T-helper 9 cell (primary cell): ENCODE measurements around the gene LAGE3.

ENCODE experiments used
- DNase-seq: peaks from one replicate; pipeline ENCODE4 v3.0.0-alpha.2; 2020

The LAGE3 gene

DNA sequence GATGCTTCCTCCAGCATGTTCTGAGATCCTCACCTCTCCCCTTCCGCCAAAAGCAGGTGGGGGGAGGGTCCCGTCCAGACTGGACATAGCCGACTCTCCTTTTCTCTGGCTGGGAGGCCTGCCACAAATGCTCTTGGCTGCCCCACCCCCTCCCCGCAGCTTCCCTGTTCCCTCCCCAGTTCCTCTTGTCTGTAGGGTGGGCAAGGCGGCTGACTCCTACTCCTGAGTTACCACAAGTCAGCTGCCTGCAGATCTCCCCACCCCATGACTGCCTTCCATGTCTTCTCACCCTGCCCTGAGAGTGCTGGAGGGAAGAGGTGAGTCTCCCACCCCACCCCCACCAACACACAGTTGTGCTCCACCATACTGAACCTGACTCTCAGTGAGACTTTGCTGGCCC is 47.7 kb downstream of the LAGE3 start:
- no peak for DNase-seq

GRCh38 chrX:154430916-154431315 is 48.2 kb downstream of the LAGE3 start:
- DNase-seq: no peak

GRCh38 chrX:154430479-154430878 is 48.6 kb downstream of the LAGE3 start:
- DNase-seq: no peak

GRCh38 chrX:154429711-154430110 is 49.4 kb downstream of the LAGE3 start:
- DNase-seq: no peak

GRCh38 chrX:154428176-154429171 is 50.6 kb downstream of the LAGE3 start, which contains the start of gene ATP6AP1:
ATP6AP1 (plus strand) TSS chrX:154428677; CDS start chrX:154428693, 16 bp downstream.
- DNase-seq: peak; percentile 76
